Mucosa of rectum (tissue), 2 donors: ENCODE results near the gene POU2F3.
A peak's percentile ranks its signal among the peaks of the same experiment; 100 is the strongest.

ENCODE experiments used
- H3K27ac ChIP-seq, 2 donors: one replicate each; pipeline ENCODE4 v1.7.0; 2013; ENCODE audit warnings: inconsistent platforms in 2 of 2, low read depth in 2 of 2, low read length in 2 of 2
- H3K27me3 ChIP-seq, 2 donors: one replicate each; pipeline ENCODE4 v1.7.0; 2013; ENCODE audit warnings: low read length in 2 of 2; ENCODE audit not compliant: control insufficient read depth in 2 of 2, insufficient read depth in 2 of 2
- H3K36me3 ChIP-seq, 2 donors: one replicate each; pipeline ENCODE4 v1.7.0; 2013; ENCODE audit warnings: low read length in 2 of 2; ENCODE audit not compliant: control insufficient read depth in 2 of 2, insufficient read depth in 2 of 2
- H3K4me1 ChIP-seq, 2 donors: one replicate each; pipeline ENCODE4 v1.7.0; 2013; ENCODE audit warnings: low read length in 2 of 2, mild to moderate bottlenecking in 1 of 2; ENCODE audit not compliant: control insufficient read depth in 2 of 2, insufficient read depth in 2 of 2
- H3K4me3 ChIP-seq, 2 donors: one replicate each; pipeline ENCODE4 v1.7.0; 2013; ENCODE audit warnings: low read length in 2 of 2
- H3K9ac ChIP-seq, 2 donors: one replicate each; pipeline ENCODE4 v1.7.0; 2013; ENCODE audit warnings: low read length in 2 of 2, low read depth in 1 of 2, mild to moderate bottlenecking in 1 of 2
- H3K9me3 ChIP-seq, 2 donors: one replicate each; pipeline ENCODE4 v1.7.0; 2013; ENCODE audit warnings: low read length in 2 of 2; ENCODE audit not compliant: control insufficient read depth in 2 of 2
- donor health status: healthy.
- donor health status: Normal muscosa, but diverticular disease.

The POU2F3 gene

GRCh38 chr11:120217526-120217925 lies 22.4 kb upstream of the POU2F3 start:
- no peaks in the 10 kb centered on the region for H3K27me3 ChIP-seq
- no peaks in the 10 kb centered on the region for H3K9me3 ChIP-seq
- H3K4me1 ChIP-seq: peaks cover 55 to 70% of the 10 kb centered on the region in 2 donors
- no peak overlapping the region for H3K4me3 ChIP-seq
- H3K27ac ChIP-seq: peak overlapping the region; percentile 25 to 63
- H3K9ac ChIP-seq: no peak overlapping the region
- H3K36me3 ChIP-seq: peaks cover 24 to 35% of the 10 kb centered on the region in 2 donors

- H3K4me3 ChIP-seq: no peak overlapping the region
- H3K27me3 ChIP-seq: no peaks in the 10 kb centered on the region
- no peaks in the 10 kb centered on the region for H3K9me3 ChIP-seq
- peak overlapping the region; percentile 41 to 63 for H3K27ac ChIP-seq
- H3K36me3 ChIP-seq: peaks cover 26 to 35% of the 10 kb centered on the region in 2 donors
- H3K4me1 ChIP-seq: peaks cover 51 to 64% of the 10 kb centered on the region in 2 donors
- no peak overlapping the region for H3K9ac ChIP-seq
Observed at GRCh38 chr11:120217941-120218694, 21.8 kb upstream of the POU2F3 start.

- Histone ChIP-seq H3K36me3 (peaks cover 29 to 38% of the 10 kb centered on the region in 2 donors), H3K27ac (peak overlapping the region; percentile 41 to 63), H3K9me3 (no peaks in the 10 kb centered on the region), H3K9ac (no peak overlapping the region), H3K4me3 (no peak overlapping the region), H3K27me3 (no peaks in the 10 kb centered on the region), H3K4me1 (peaks cover 47 to 59% of the 10 kb centered on the region in 2 donors)
Observed at GRCh38 chr11:120218695-120219033, 21.3 kb upstream of the POU2F3 start.

- Histone ChIP-seq H3K36me3 (peaks cover 29 to 37% of the 10 kb centered on the region in 2 donors), H3K27me3 (no peaks in the 10 kb centered on the region), H3K4me3 (no peak overlapping the region), H3K9ac (no peak overlapping the region), H3K4me1 (peaks cover 46 to 57% of the 10 kb centered on the region in 2 donors), H3K27ac (peak overlapping the region; percentile 57 to 69), H3K9me3 (no peaks in the 10 kb centered on the region)
Observed at GRCh38 chr11:120219232-120219937, 20.6 kb upstream of the POU2F3 start.

GRCh38 chr11:120219938-120220746 lies 19.8 kb upstream of the POU2F3 start:
- H3K4me3 ChIP-seq: no peak overlapping the region
- peak overlapping the region; percentile 57 to 69 for H3K27ac ChIP-seq
- peaks cover 29 to 32% of the 10 kb centered on the region in 2 donors for H3K36me3 ChIP-seq
- peaks cover 51 to 56% of the 10 kb centered on the region in 2 donors for H3K4me1 ChIP-seq
- H3K27me3 ChIP-seq: no peaks in the 10 kb centered on the region
- no peak overlapping the region for H3K9ac ChIP-seq
- no peaks in the 10 kb centered on the region for H3K9me3 ChIP-seq

- Histone ChIP-seq H3K9ac (no peak overlapping the region), H3K4me1 (peaks cover 51 to 52% of the 10 kb centered on the region in 2 donors), H3K9me3 (no peaks in the 10 kb centered on the region), H3K27ac (peak overlapping the region; percentile 57 to 69), H3K27me3 (no peaks in the 10 kb centered on the region), H3K36me3 (peaks cover 27 to 30% of the 10 kb centered on the region in 2 donors), H3K4me3 (no peak overlapping the region)
Observed at GRCh38 chr11:120220747-120221037, 19.2 kb upstream of the POU2F3 start.

- peak overlapping the region; percentile 59 to 69 for H3K27ac ChIP-seq
- peaks cover 45 to 52% of the 10 kb centered on the region in 2 donors for H3K4me1 ChIP-seq
- peak overlapping the region in 1 of 2 donors; percentile 9 for H3K4me3 ChIP-seq
Observed at GRCh38 chr11:120221115-120221752, 18.7 kb upstream of the POU2F3 start.

GRCh38 chr11:120222916-120223315 lies 17.0 kb upstream of the POU2F3 start:
- no peak overlapping the region for H3K9ac ChIP-seq
- peaks cover 28 to 46% of the 10 kb centered on the region in 2 donors for H3K36me3 ChIP-seq
- H3K27me3 ChIP-seq: no peaks in the 10 kb centered on the region
- no peak overlapping the region for H3K4me3 ChIP-seq
- no peaks in the 10 kb centered on the region for H3K9me3 ChIP-seq
- H3K4me1 ChIP-seq: peaks cover 37 to 45% of the 10 kb centered on the region in 2 donors
- H3K27ac ChIP-seq: no peak overlapping the region

More at GRCh38 chr11:120221115-120221752, 18.7 kb upstream of the POU2F3 start:
- Histone ChIP-seq H3K36me3 (peaks cover 22 to 36% of the 10 kb centered on the region in 2 donors), H3K9ac (peak overlapping the region in 1 of 2 donors; percentile 56), H3K9me3 (no peaks in the 10 kb centered on the region), H3K27me3 (no peaks in the 10 kb centered on the region)

- Histone ChIP-seq H3K27me3 (no peaks in the 10 kb centered on the region), H3K36me3 (peaks cover 32 to 44% of the 10 kb centered on the region in 2 donors), H3K9ac (no peak overlapping the region), H3K27ac (no peak overlapping the region), H3K4me3 (no peak overlapping the region), H3K4me1 (peaks cover 29 to 39% of the 10 kb centered on the region in 2 donors), H3K9me3 (no peaks in the 10 kb centered on the region)
Observed at GRCh38 chr11:120223793-120224192, 16.1 kb upstream of the POU2F3 start.
